Stomach (tissue), 9 donors: ENCODE measurements around the gene DERA. TPM values are rescaled to one million over a fixed set of nuclear protein-coding genes. Genes with fewer than 3 reads are reported as not detected.

Experiments used
- DNase-seq, 2 donors: peaks; one replicate each; pipeline versions ENCODE4 v3.0.0 to v3.0.0-alpha.2; 2013 to 2019
- H3K27ac ChIP-seq, 5 donors: fragments of 200-600 bp in 4 of 5; sonication (generic) in 4 of 5; one replicate each; pipeline ENCODE4 v1.5.1; 2013 to 2019; ENCODE audit warnings: mild to moderate bottlenecking in 1 of 5, moderate library complexity in 1 of 5
- H3K27me3 ChIP-seq, 3 donors: fragments of 200-600 bp; sonication (generic); one replicate each; pipeline ENCODE4 v1.5.1; 2017 to 2019; ENCODE audit warnings: mixed run types in 1 of 3
- H3K36me3 ChIP-seq, 4 donors: fragments of 200-600 bp; sonication (generic); 1 replicate in 3 of 4; 2 replicates in 1 of 4; pipeline ENCODE4 v1.5.1; 2016 to 2019
- H3K4me1 ChIP-seq, 4 donors: fragments of 200-600 bp; sonication (generic); one replicate each; pipeline ENCODE4 v1.5.1; 2016 to 2019
- H3K4me3 ChIP-seq, 4 donors: fragments of 200-600 bp; sonication (generic) in 3 of 4; one replicate each; pipeline ENCODE4 v1.5.1; 2016 to 2019; ENCODE audit warnings: mild to moderate bottlenecking in 1 of 4
- H3K9me3 ChIP-seq, 4 donors: fragments of 200-600 bp; sonication (generic); one replicate each; pipeline ENCODE4 v1.5.1; 2016 to 2019
- CTCF ChIP-seq, 7 experiments: fragments of 450-650 bp in 4 of 7; fragments of 200-600 bp in 3 of 7; sonication (generic) in 3 of 7; IDR thresholded peaks; one replicate each; pipeline ENCODE4 v1.5.1; 2016 to 2019; ENCODE audit warnings: antibody characterized with exemption in 7 of 7, control low read depth in 2 of 7, mild to moderate bottlenecking in 1 of 7
- EP300 ChIP-seq: sonication (generic); formaldehyde crosslinking; IDR thresholded peaks from one replicate; pipeline ENCODE4 v1.6.1; 2017; ENCODE audit warnings: antibody characterized with exemption
- POLR2A ChIP-seq, 4 donors: fragments of 450-650 bp; IDR thresholded peaks; one replicate each; pipeline ENCODE4 v1.6.1; 2016; ENCODE audit warnings: antibody characterized with exemption in 4 of 4, control low read depth in 2 of 4, mild to moderate bottlenecking in 1 of 4, moderate library complexity in 1 of 4
- POLR2AphosphoS5 ChIP-seq, 3 donors: sonication (generic); formaldehyde crosslinking; IDR thresholded peaks; one replicate each; pipeline ENCODE4 v1.6.1; 2016; ENCODE audit warnings: antibody characterized with exemption in 3 of 3
- WGBS, 5 donors: extraction: QIAGEN DNeasy Blood & Tissue Kit in 3 of 5; methylation state at CpG; one replicate each; pipeline versions ENCODE4 v1.1.5 to v1.1.7; 2013 to 2018; 5-methylcytosine and 5-hydroxymethylcytosine counted together
- intact Hi-C: fragments of 100-400 bp; cut with DNase I; formaldehyde crosslinking; loops from one replicate; pipeline ENCODE4 v1.15.1; 2023; ENCODE audit warnings: low total_unique reads
- polyA plus RNA-seq, 3 donors: library from polyadenylated mRNA; stranded (reverse); fragments of 200-250 nt; gene quantifications; one replicate each; pipeline ENCODE4 v1.2.3, GENCODE V29; 2013
- total RNA-seq, 5 donors: library from RNA; depleted of rRNA; stranded (reverse); fragments of >200 nt; gene quantifications; one replicate each; pipeline versions ENCODE4 v1.1.0 to v1.2.3, GENCODE V29; 2014 to 2016
- donor health status: healthy with polysubstance abuse.
- donor health status: Bipolar disorder and iron deficiency.
- donor health status: healthy.

DERA gene
- total and polyA plus RNA-seq, 8 donors: 3.2 to 53.6 (median 23.5) TPM

GRCh38 chr12:16036073-16036472 lies 124.9 kb downstream of the DERA start:
- H3K36me3 ChIP-seq: peaks cover 0 to 61% (median 57%) of the 10 kb centered on the region in 4 donors
- H3K4me1 ChIP-seq: no peaks in the 10 kb centered on the region
- no peak overlapping the region for H3K27ac ChIP-seq
- intact Hi-C loops: no loop called here
- H3K4me3 ChIP-seq: no peak overlapping the region
- WGBS, 5 donors: 92 to 100% (median 96%) methylated on average over 3 of the region's 3 CpGs
- H3K9me3 ChIP-seq: no peaks in the 10 kb centered on the region
- TF ChIP-seq POLR2A (IDR thresholded peaks at IDR 0.05) (no peak), EP300 (no peak), POLR2AphosphoS5 (IDR thresholded peaks at IDR 0.05) (no peak), CTCF (IDR thresholded peaks at IDR 0.05) (no peak)
- DNase-seq: no peak
- H3K27me3 ChIP-seq: no peaks in the 10 kb centered on the region

DNA sequence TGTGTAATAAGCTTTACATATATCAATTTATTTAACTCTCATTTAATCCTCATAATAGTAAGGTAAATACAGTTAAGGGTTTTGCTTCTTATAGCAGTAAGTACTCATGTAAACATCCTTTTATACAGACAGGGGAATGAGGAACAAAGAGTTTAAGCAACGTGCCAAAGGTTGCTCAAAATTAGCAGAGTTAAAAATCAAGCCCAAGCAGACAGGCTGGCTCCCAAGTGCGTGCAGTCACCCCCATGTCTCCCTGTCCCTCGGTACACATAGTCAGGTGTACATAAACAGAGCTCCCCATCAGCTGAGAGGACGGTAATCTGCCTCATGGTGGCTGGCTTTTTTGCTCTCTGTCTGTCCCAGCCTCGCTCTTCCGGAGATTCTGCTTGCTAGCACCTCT lies 126.4 kb downstream of the DERA start:
- H3K36me3 ChIP-seq: peaks cover 0 to 59% (median 56%) of the 10 kb centered on the region in 4 donors
- H3K27ac ChIP-seq: no peak overlapping the region
- TF ChIP-seq EP300: no peak
- H3K4me1 ChIP-seq: no peaks in the 10 kb centered on the region
- intact Hi-C loops: no loop called here
- H3K9me3 ChIP-seq: peaks cover 0 to 7% (median 6%) of the 10 kb centered on the region in 4 donors
- DNase-seq: no peak
- H3K27me3 ChIP-seq: no peaks in the 10 kb centered on the region
- H3K4me3 ChIP-seq: no peak overlapping the region
- whole genome bisulfite sequencing, 5 donors: 41 to 66% (median 53%) methylated on average over 6 of the region's 6 CpGs

DNA sequence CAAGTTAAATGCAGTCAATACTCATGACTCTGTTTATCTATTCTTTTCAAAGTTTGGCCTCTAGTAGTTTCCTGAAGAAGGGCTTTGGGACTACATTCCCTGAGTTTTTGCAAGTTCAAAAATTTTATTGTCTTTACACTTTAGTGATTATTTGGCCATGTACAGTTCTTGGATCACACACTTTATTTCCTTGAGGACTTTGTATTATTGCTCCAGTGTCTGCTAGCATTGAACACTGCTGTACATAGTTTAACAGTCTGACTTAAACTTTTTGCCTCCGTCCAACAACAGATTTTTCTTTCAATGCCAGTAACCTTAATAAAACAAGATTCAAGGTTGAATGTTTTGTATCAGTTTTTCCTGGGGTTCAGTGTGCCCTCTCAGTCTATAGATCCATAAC lies 132.3 kb downstream of the DERA start:
- H3K4me1 ChIP-seq: no peaks in the 10 kb centered on the region
- 88 to 100% (median 97%) methylated on average over 1 of the region's 1 CpG for WGBS, 5 donors
- intact Hi-C loops: no loop called here
- DNase-seq: no peak
- peaks cover 0 to 26% (median 19%) of the 10 kb centered on the region in 4 donors for H3K9me3 ChIP-seq
- no peak overlapping the region for H3K4me3 ChIP-seq
- H3K27me3 ChIP-seq: no peaks in the 10 kb centered on the region
- no peak overlapping the region for H3K27ac ChIP-seq
- TF ChIP-seq CTCF (IDR thresholded peaks at IDR 0.05): no peak
- TF ChIP-seq EP300: no peak
- no peak for TF ChIP-seq POLR2A (IDR thresholded peaks at IDR 0.05)
- no peak for TF ChIP-seq POLR2AphosphoS5 (IDR thresholded peaks at IDR 0.05)
- peaks cover 0 to 15% (median 11%) of the 10 kb centered on the region in 4 donors for H3K36me3 ChIP-seq

DNA sequence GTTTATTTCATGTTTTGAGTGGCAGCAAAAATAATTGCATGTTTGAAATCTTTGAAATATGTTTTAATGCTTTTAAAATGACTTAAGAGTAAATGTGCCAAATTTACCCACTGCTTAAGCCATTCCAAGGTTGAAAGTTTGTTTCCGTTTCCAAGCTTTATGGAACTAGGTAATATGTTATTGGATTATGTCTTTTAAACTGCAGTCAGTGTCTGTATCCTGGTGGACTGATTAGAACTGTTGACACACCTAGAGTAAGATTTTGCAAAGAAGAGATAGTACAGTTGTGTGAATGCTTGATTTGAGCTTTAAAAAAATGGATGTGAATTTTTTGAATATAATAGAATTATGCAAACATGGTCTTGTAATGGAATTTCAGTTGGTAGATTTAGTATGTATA lies 135.1 kb downstream of the DERA start:
- 33 to 63% (median 43%) methylated on average over 1 of the region's 1 CpG for WGBS, 5 donors
- intact Hi-C loops: no loop called here
- no peak for TF ChIP-seq CTCF (IDR thresholded peaks at IDR 0.05)
- TF ChIP-seq POLR2A (IDR thresholded peaks at IDR 0.05): no peak
- TF ChIP-seq POLR2AphosphoS5 (IDR thresholded peaks at IDR 0.05): no peak
- TF ChIP-seq EP300: no peak
- Histone ChIP-seq H3K4me3 (no peak overlapping the region), H3K27me3 (no peaks in the 10 kb centered on the region), H3K27ac (no peak overlapping the region), H3K4me1 (no peaks in the 10 kb centered on the region), H3K9me3 (peaks cover 0 to 30% (median 19%) of the 10 kb centered on the region in 4 donors), H3K36me3 (no peaks in the 10 kb centered on the region)
- DNase-seq: no peak

- WGBS, 5 donors: 84 to 96% (median 95%) methylated on average over 2 of the region's 2 CpGs
- Histone ChIP-seq H3K4me3 (no peak overlapping the region), H3K4me1 (no peaks in the 10 kb centered on the region), H3K9me3 (peaks cover 0 to 28% (median 12%) of the 10 kb centered on the region in 4 donors), H3K36me3 (no peaks in the 10 kb centered on the region), H3K27me3 (no peaks in the 10 kb centered on the region), H3K27ac (no peak overlapping the region)
- TF ChIP-seq POLR2AphosphoS5 (IDR thresholded peaks at IDR 0.05) (no peak), EP300 (no peak), CTCF (IDR thresholded peaks at IDR 0.05) (no peak), POLR2A (IDR thresholded peaks at IDR 0.05) (no peak)
- DNase-seq: no peak
- intact Hi-C loops: no loop called here
Observed at GRCh38 chr12:16048511-16048910, 137.4 kb downstream of the DERA start.
